Stimulated activated CD4-positive, alpha-beta T cell treated with anti-CD3 and anti-CD28 coated beads, Interleukin-1b, Interleukin-23, amount 100 ng/mL, for 24 hours (primary cell): Measurements from ENCODE around the gene CABCOCO1.
"Not testable (repeated sequence)": the region's sequence is repeated elsewhere in the genome, so short reads cannot be mapped to it uniquely, and the experiment has no call there.

Experiments
- DNase-seq, 4 experiments: peaks; one replicate each; pipeline ENCODE4 v3.0.0-alpha.2; 2020; ENCODE audit warnings: low read depth in 4 of 4, low spot score in 1 of 4

The CABCOCO1 gene

DNA sequence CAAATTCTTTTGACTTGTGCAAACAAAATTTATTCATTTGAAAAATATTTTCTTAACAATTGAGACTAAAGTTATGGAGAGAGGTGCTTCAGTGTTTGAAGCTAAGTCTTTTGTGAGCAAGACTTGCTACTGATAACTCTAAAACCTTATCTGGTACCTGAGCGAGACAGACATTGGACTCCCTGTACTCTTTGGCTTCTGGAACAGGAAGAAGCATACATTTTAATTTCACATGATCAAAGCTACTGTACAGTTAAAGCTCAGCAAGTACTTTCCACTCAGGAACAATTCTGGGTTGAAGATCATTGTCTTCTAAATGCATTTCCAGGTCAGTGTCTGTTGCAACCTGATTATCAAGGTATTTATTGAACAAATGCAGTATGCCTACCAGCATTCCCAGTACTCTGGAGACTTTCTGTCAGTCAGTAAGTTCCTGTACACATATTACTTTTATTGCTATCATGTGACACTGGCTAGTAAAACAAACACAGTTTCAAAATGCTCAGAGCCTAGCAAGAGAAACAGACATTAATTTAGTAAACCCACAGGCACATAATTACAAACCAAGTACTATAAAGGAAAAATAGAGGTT lies 42.4 kb downstream of the CABCOCO1 start:
- DNase-seq: no peak

DNA sequence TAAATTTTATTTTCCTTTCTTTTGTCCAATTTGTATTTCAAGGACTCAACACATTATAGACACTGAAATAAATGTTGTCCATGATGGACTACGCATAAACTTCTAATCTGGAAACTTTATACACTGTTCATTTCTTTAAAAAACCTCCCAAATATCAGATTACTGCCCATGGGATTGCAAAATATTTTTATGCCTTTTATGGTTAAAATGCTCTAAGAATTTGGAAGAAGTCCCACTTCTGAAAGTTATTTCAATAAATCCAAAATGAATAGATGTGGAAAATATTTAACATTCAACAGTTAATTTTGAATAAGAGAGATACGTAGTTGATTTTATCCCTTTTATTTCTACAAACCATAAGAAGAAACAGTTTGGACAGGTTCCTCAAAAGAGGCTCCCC lies 46.1 kb downstream of the CABCOCO1 start:
- no peak for DNase-seq

DNA sequence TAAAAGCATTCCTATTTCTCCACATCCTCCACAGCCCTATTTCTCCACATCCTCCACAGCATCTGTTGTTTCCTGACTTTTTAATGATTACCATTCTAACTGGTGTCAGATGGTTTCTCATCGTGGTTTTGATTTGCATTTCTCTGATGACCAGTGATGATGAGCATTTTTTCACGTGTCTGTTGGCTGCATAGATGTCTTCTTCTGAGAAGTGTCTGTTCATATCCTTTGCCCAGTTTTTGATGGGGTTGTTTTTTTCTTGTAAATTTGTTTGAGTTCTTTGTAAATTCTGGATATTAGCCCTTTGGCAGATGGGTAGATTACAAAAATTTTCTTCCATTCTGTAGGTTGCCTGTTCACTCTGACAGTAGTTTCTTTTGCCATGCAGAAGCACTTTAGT lies 49.4 kb downstream of the CABCOCO1 start:
- not testable (repeated sequence) for DNase-seq

DNA sequence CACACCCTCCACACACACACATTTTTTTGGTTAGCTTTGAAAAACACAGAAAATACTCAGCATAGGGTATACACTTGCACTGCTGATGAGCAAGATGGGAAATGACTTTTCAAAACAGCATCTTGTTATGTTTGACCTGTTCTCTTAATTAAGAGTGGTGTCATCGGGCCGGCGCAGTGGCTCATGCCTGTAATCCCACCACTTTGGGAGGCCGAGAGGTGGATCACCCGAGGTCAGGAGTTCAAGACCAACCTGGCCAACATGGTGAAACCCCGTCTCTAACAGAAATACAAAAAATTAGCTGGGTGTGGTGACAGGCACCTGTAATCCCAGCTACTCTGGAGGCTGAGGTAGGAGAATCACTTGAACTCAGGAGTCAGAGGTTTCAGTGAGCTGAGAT lies 56.7 kb downstream of the CABCOCO1 start:
- DNase-seq: not testable (repeated sequence)

DNA sequence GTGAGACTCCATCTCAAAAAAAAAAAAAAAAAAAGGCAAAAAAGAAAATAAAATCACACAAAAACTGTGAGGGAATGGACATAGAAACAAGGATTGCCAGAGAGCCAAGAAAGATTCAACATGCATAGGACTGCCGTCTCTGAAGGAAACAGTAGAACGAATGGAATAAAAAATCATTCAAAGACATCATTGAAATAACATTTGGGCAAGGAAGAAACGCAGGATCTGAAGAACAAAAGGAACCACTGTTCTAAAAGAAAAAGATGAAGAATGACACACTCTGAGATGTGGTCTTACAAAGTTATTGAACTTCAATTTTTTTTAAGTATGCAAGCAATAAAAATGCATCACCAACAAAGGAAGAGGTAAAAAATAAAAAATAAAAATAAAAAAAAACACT lies 57.2 kb downstream of the CABCOCO1 start:
- no peak for DNase-seq

DNA sequence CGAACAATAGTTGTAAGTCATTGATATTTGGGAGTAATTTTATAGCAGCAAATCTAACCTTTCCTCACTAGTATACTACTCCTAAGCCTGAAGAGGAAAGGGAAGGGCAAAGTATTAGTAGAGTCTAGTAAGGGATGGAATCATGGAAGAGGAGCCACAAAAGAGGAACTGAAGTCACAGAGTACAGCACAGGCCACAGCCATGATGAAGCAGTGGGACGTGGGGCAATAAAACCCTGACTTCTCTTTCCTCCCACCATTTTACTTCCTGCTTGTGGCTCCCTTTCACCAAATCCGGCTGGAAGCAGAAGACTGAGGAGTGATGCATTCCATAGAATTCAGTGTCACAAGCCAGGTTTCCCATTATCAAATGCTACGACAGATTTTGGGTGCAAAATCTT lies 58.7 kb downstream of the CABCOCO1 start:
- DNase-seq: no peak

DNA sequence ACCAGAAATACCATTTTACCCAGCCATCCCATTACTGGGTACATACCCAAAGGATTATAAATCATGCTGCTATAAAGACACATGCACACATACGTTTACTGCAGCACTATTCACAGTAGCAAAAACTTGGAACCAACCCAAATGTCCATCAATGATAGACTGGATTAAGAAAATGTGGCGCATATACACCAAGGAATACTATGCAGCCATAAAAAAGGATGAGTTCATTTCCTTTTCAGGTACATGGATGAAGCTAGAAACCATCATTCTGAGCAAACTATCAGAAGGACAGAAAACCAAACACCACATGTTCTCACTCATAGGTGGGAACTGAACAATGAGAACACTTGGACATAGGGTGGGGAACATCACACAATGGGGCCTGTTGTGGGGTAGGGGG lies 62.5 kb downstream of the CABCOCO1 start:
- DNase-seq: not testable (repeated sequence)

DNA sequence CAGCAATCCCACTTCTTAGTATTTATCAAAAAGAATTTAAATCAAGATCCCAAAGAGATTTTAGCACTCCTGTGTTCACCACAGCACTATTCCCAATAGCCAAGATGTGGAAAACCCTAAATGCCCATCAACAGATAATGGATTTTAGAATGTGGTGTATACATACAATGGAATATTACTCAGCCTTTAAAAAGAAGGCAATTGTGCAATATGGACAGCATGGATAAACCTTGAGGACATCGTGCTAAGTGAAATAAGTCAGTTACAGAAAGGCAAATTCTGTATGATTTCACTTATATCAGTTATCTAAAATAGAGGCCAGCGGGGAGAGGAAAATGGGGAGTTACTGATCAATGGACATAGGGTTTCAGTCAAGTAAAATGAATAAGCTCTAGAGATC lies 66.9 kb downstream of the CABCOCO1 start:
- no peak for DNase-seq

DNA sequence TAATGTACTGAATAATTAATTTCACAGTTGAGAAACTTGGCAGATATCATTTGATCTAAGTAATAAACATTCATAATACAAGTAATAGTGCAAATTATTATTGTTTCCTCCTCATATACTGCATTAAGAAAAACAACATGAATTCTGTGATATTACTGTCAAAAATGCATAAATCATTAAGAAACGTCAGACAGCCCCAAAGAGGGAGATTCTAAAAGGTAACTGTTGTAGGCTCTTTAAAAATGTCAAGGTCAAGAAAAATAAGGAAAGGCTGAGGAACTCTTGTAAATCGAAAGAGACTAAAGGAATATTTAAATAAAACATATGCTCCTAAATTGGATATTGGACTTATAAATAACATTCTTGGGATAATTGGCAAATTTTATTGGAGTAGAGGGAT lies 67.9 kb downstream of the CABCOCO1 start:
- DNase-seq: no peak

DNA sequence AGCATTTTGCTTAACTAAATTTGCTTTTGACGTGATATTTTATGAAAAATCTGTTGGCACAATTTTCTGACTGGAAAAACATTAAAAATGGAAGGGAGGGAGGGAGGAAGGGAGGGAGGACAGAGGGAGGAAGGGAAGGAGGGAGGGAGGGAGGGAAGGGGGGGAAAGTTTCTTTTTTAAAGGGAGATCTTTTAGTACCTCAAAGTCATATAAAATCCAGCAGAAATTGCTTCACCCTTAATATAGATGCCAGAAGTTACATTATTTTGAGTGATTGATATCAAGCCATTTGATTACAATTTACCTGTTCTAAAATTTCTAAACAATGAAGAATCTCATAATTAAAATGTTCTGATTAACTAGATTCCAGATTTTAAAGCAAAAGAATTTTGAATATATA lies 68.9 kb downstream of the CABCOCO1 start:
- DNase-seq: no peak

DNA sequence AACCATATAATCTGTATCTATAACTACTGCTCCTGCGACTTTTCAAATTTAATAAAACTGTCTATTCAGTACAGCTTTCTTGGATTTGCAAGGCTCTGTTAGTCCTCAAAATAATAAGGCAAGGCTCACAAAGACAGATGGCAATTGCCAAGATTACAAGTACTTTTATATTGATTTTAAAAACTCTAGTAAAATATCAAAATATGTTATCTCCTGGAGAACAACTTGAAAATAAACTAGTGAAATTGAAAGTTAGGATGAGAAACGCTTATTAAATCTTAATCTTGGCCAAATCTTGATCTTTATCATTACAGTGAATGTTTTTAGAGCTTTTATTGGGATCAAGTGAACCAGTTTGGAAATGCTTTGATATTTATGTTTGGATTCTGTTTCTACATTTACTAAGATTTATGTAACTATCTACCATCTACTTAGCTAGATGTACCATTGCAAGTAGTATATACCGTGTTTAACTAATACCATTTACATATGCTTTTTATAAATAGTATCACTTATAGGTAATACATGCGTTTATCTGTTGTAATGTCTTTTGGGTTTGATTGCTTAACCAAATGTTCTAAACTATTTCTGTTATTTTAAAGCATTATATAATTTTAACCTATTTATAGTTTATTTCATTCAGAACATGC lies 70.0 kb downstream of the CABCOCO1 start:
- DNase-seq: no peak

DNA sequence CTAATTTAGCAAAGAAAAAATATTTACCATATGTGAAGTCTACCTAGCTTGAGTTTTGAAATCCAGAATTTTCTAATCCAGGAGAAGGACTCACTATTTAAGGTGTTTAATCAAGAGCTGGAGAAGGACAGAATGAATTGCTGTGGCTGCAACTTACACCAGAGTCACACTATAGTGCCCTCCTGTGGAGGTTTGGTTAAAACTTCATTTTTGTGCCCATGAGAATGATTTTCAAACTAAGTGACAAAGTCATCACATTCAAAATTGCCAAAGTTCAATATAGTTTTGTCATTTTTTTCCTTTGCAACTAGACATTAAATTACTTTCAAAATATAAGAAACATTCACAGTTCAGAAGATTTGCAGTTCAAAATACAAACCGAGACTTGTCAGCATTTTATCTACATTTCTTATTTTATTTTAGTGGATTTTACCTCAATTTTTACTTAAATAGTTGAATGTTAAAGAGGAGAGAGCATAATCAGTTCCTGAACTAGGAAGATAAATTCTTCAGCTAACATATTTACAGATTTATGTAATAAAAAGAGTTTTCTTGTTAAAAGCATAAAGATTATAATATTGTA lies 70.7 kb downstream of the CABCOCO1 start:
- DNase-seq: no peak

DNA sequence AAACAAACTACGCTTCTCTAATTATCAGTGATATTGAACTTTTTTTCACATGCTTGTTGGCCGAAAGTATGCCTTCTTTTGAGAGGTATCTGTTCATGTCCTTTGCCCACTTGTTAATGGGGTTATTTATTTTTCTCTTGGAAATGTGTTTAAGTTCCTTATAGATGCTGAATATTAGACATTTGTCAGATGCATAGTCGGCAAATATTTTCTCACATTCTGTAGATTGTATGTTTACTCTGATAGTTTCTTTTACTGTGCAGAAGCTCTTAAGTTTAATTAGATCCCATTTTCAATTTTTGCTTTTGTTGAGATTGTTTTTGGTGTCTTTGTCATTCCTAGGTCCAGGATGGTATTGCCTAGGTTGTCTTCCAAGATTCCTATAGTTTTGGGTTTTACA lies 73.2 kb downstream of the CABCOCO1 start:
- DNase-seq: no peak

DNA sequence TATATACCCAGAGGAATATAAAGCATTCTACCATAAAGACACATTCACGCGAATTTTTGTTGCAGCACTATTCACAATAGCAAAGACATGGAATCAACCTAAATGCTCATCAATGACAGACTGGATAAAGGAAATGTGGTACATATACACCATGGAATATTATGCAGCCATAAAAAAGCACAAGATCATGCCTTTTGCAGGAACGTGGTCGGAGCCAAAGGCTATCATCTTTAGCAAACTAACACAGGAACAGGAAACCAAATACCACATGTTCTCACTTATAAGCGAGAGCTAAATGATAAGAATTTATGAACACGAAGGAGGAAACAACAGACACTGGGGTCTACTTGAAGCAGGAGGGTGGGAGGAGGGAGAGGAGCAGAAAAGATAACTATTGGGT lies 74.7 kb downstream of the CABCOCO1 start:
- DNase-seq: not testable (repeated sequence)

DNA sequence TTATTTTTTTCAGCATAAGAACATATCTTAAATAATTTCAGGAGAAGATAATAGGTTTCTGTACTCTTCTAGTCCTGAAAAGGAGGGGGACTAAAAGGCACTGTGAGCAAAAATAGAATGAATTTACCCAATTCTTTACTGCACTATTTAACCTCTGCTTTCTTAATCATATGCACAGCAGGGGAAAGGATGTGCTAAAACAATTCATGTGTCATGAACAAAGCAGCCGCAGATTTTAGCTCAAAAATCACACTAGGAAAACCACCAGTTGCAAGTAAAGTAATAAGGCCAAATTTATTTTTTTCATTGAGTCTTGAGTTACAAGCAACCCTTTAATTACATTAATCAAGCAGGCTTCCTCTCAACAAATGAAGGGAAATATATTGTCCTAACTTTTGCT lies 80.1 kb downstream of the CABCOCO1 start:
- DNase-seq: no peak

DNA sequence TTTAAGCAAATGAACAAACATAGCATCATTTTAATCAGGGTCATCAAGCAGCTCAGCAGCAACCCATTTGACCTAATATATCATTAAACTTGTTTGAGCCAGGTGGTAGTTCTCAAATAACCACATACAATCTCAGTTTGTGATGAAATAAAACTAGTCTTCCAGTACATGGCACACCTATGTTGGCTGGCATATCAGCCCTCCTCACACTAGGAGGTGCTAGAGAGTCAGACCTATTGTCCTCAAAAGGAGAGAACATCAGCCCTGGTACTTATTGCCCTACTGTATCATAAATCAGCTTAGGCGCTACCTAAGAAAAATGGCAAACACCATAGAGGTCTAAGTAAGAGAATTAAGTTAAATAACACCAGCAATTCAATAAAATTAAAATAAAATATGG lies 81.7 kb downstream of the CABCOCO1 start:
- no peak for DNase-seq

DNA sequence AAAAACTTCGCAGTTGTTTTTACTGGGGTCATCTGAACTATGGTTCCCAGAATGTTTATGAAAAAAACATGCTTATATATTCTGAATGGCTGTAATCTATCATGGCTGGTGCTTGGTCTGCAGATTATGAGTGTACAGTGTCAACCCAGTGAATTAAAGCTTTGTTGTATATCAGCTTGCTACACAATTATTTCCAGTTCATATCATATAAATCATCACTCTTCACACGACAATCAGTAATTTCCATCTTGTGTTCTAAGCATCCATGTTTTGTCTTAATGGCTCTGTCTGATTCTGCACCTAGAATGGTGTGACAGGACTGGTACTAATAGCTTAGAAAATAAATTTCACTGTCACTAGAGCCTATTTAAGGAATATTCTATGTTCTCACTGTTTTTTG lies 83.6 kb downstream of the CABCOCO1 start:
- no peak for DNase-seq

DNA sequence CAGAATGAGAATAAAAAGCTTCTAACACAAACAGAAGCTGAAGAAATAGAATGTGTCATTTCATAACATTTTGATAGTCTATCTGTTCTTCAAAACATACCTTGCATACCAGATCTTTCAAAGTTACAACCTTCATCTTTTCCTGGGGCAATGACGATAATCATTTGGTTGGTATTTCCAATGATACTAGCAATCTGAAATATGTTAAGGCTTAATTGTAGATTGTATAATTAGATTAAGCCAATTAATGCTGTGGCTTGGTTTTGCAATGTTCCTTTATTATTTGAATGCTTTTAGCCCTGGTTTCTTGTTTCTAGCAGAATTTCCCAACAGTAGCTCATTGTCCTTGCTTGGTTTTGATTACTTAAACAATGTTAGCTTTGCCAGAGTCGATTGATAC lies 84.6 kb downstream of the CABCOCO1 start:
- DNase-seq: no peak

DNA sequence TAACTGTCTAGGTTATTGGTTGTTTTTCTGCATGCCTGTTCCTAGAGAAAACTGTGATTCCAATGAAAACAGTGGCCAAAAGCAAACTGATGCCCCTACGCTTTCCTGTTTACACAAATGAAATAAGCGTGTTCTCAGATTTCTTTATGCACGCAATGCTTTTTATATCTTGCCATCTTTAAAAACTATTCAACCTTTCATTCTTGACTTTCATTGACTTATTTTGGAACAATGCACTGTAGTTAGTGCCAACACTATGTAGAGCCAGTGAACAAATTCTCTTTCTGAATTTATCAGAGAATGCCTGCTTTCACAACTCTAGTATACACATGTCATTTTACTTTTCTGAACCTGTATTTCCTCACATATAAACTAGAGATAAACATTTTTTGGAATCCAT lies 86.6 kb downstream of the CABCOCO1 start:
- no peak for DNase-seq

DNA sequence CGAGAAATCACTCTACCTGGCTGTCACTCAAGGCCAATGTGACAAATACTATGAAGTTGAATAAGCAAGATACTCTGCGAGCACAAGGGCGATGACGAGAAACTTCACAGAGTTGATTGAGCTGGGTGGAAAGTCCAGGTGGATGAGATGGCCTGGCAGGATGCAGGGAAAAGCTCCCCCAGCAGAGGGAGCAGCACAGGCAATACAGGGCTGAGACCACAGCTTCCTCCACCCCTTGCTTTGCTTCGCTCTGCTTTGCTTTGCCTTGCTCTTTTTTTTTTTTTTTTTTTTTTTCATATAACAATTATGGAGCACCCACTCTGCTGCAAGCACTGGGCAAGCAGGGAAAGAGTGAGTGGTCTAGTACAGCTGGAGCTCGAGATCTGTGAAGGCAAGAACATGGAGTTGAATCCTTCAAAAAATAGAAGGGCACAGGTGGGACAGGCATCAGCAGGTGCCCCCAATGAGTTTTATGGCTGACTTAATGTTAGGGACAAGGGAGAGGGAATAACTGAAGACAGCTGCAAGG lies 88.3 kb downstream of the CABCOCO1 start:
- peak; percentile 20 to 59 (median 48) for DNase-seq

DNA sequence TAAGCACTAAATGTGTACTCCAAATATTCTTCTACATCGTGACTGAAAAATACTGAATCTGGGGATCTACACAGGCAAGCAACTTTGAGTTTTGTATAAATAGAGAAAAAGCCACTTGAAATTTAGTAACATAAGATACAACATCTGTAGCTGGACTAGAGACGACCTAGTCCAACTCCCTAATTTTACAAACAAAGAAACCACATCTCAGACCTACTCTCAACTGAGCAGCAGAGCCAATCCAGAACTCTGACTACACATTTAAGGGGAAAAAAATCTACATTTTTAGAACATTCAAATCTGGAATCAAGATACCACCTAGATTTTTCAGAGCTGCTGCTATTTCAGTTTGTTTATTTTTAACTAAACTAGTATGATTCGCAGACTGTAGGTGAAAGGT lies 88.9 kb downstream of the CABCOCO1 start:
- DNase-seq: no peak

DNA sequence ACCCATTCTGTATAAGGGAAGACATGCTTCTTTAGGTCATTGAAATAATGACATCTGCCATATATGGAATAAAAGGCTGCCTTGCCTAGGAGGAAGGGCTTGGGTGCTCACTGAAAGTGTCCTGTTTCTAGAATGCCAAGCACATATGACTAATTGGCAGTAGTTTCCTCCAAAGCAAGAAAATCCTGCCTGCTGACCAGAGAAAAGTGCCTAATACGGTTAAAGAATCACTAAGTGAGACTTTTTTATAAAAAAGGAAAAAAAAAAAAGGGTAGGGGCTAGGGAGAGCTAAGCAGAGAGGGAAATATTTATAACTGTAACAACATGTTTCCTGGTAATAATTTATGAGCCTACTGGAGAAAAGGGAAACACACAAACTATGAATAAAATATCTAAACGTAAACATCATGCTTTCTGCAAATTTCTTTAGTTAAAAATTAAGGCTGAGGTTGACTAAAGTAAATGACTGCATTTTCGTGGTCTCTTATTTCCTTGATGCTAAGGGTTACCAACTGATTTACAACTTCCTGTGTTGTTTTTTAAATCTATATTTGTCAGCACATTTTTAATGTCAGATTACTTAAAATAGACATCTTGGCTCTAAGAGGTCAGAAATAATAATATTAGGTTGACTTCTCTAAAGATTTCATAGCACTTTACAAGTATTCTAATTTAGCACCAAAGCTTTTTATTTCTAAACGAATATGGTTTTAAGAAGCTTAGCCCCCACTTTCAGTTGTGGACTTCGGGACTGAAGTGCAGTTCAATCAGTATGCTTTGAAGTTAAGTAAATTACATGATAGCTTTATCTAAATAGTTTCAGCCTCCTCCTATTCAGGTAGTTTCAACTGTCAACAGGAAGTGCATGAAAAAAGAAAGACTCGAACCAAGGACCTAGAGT lies 89.6 kb downstream of the CABCOCO1 start:
- no peak for DNase-seq
